K562 (cell line): ENCODE measurements around the gene FASTK. TPM values are rescaled to one million over a fixed set of nuclear protein-coding genes. Genes with fewer than 3 reads are reported as not detected.

ENCODE experiments used
- CBX8 ChIP-seq: fragments of 200-600 bp; sonication (generic); IDR thresholded peaks from 2 replicates; pipeline ENCODE4 v1.6.1; 2012; ENCODE audit warnings: borderline replicate concordance, mixed run types, low read depth, mild to moderate bottlenecking, moderate library complexity, mixed read lengths, low read length, control low read depth, inconsistent platforms; ENCODE audit not compliant: poor library complexity, severe bottlenecking; ENCODE audit errors: extremely low read depth
- EWSR1 ChIP-seq: fragments of 450-650 bp; IDR thresholded peaks from 2 replicates; pipeline ENCODE4 v1.6.1; 2018; ENCODE audit warnings: borderline replicate concordance, mild to moderate bottlenecking, low read depth, moderate library complexity; ENCODE audit not compliant: partially characterized antibody
- GABPB2 ChIP-seq: fragments of 250-450 bp; sonication (Bioruptor Pico); conservative IDR thresholded peaks from 2 replicates; pipeline ENCODE4 v1.5.1; 2021; ENCODE audit warnings: mild to moderate bottlenecking
- HIVEP1 ChIP-seq: fragments of 250-450 bp; sonication (Bioruptor Pico); IDR thresholded peaks from 2 replicates; pipeline ENCODE4 v1.4.0; 2020; ENCODE audit warnings: mild to moderate bottlenecking
- MCM5 ChIP-seq: fragments of 450-650 bp; IDR thresholded peaks from 2 replicates; pipeline ENCODE4 v1.6.1; 2016; ENCODE audit warnings: low read depth
- NFIX ChIP-seq: fragments of 250-450 bp; sonication (Bioruptor Pico); IDR thresholded peaks from 2 replicates; pipeline ENCODE4 v1.4.0; 2020; ENCODE audit warnings: low read depth, mild to moderate bottlenecking, moderate library complexity
- NR2C1 ChIP-seq, 2 experiments: fragments of 450-650 bp; IDR thresholded peaks; 2 replicates each; pipeline ENCODE4 v1.6.1; 2017; ENCODE audit warnings: mild to moderate bottlenecking in 2 of 2, antibody characterized with exemption in 1 of 2, inconsistent platforms in 1 of 2, missing compliant biosample characterization in 1 of 2, missing genetic modification characterization in 1 of 2
- RBM34 ChIP-seq: fragments of 200-400 bp; formaldehyde crosslinking; IDR thresholded peaks from 2 replicates; pipeline ENCODE4 v1.6.1; 2018; ENCODE audit warnings: low read length, borderline replicate concordance; ENCODE audit not compliant: insufficient read depth
- SOX6 ChIP-seq: fragments of 450-650 bp; IDR thresholded peaks from 2 replicates; pipeline ENCODE4 v1.6.1; 2014; ENCODE audit warnings: mild to moderate bottlenecking
- TCF7L2 ChIP-seq: fragments of 150-350 bp; IDR thresholded peaks from 2 replicates; pipeline ENCODE4 v1.6.1; 2016; ENCODE audit warnings: low read depth, mild to moderate bottlenecking, low read length, moderate library complexity
- TCFL5 ChIP-seq: fragments of 250-450 bp; sonication (Bioruptor Pico); conservative IDR thresholded peaks from 2 replicates; pipeline ENCODE4 v1.6.1; 2021; ENCODE audit warnings: mild to moderate bottlenecking, moderate library complexity, matching md5 sums
- ZKSCAN1 ChIP-seq: fragments of 150-350 bp; IDR thresholded peaks from 2 replicates; pipeline ENCODE4 v1.6.1; 2016; ENCODE audit warnings: low read depth, low read length
- ZNF146 ChIP-seq: IDR thresholded peaks from one replicate; pipeline ENCODE4 v1.6.1; 2018; ENCODE audit warnings: missing compliant biosample characterization; ENCODE audit not compliant: unreplicated experiment
- polyA plus RNA-seq, 8 experiments: library from polyadenylated mRNA; depleted of rRNA in 4 of 8; stranded (reverse) in 5 of 8; unstranded in 3 of 8; fragments of >200 nt; fragmentation: Nextera tagmentation in 2 of 8; fragmentation: Illumina TruSeq in 1 of 8; extraction: Ambion mirVana in 2 of 8; extraction: Trizol in 1 of 8; gene quantifications; 2 replicates each; pipeline versions ENCODE4 v1.2.1 to v1.2.3, GENCODE V29; 2011 to 2014; ENCODE audit warnings: inconsistent platforms in 1 of 8, missing spikeins in 1 of 8
- total RNA-seq, 7 experiments: library from RNA; depleted of rRNA in 6 of 7; stranded (reverse); fragments of >200 nt in 6 of 7; fragmentation: Illumina TruSeq in 2 of 7; extraction: Trizol in 2 of 7; gene quantifications; 2 replicates each; pipeline versions ENCODE4 v1.2.1 to v1.2.3, GENCODE V29; 2011 to 2021; ENCODE audit warnings: low replicate concordance in 1 of 7
- TF ChIP-seq, protein P1 (sequence below): fragments of 250-450 bp; sonication (Bioruptor Pico); IDR thresholded peaks from 2 replicates; pipeline ENCODE4 v1.8.0; 2022; ENCODE audit warnings: inconsistent platforms
- TF ChIP-seq, protein P2 (sequence below): sonication (generic); formaldehyde crosslinking; IDR thresholded peaks from 2 replicates; pipeline ENCODE4 v1.8.0; 2023; ENCODE audit warnings: missing genetic modification reagents, mild to moderate bottlenecking, borderline replicate concordance
- TF ChIP-seq, protein P3 (sequence below): fragments of 450-650 bp; formaldehyde crosslinking; IDR thresholded peaks from 2 replicates; pipeline ENCODE4 v1.4.0; 2020; ENCODE audit warnings: mild to moderate bottlenecking, moderate library complexity
- TF ChIP-seq, protein P4 (sequence below): fragments of 250-450 bp; sonication (Bioruptor Pico); IDR thresholded peaks from 2 replicates; pipeline ENCODE4 v1.8.0; 2021; ENCODE audit warnings: borderline replicate concordance, mild to moderate bottlenecking, moderate library complexity; ENCODE audit not compliant: poor library complexity, severe bottlenecking

The FASTK gene
- total and polyA plus RNA-seq, 9 of the 15 experiments (the other 6 are each of a cell fraction or from before 2014, with no cell fraction given), result 0.51 to 150 (median 48.2) TPM

DNA sequence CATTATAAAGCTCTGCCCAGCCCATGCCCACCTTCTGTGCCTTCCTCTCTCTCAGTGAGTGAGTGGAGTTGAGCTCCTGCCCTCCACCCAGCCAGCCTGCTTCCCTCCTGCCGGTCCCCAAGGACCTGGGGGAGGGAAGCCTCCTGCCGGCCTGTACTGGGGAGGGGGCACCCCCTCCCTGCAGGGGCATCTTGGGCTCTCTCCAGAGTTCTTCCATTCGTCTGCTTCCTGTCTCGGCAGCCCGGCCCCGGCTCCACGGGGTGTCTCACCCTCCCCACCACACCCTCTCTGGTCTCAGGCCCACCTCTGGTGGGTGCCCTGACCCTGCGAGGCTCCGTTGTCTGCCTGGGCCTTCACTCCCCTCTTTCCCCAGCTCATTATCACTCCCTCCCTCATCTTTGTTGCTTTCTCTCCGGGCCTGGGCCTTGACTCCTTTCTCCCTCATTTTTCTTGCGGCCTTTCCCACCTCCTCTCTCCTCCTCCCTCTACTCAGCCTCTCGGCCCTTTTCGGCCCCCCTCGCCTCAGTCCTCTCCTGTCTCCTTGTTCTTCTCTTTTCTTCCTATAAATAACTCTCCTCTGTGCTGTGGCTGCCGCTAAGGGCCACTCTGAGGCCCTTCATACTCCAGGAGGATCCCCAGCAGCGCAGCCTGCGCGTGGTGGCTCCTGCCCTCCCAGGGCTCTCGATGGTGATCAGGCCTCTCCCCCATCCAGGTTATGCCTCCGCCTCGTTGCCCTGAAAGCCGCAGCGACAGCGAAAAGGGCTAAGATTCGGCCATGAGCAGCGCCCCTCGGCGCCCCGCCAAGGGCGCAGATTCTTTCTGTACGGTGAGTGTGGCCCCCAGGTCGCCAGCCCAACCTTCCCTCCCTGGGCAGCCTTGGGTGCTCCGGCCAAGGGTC, 19.1 kb downstream of the FASTK start (continued):
- no peak for TF ChIP-seq CBX8
- TF ChIP-seq TCF7L2, result no peak
- TF ChIP-seq, protein P1, sequence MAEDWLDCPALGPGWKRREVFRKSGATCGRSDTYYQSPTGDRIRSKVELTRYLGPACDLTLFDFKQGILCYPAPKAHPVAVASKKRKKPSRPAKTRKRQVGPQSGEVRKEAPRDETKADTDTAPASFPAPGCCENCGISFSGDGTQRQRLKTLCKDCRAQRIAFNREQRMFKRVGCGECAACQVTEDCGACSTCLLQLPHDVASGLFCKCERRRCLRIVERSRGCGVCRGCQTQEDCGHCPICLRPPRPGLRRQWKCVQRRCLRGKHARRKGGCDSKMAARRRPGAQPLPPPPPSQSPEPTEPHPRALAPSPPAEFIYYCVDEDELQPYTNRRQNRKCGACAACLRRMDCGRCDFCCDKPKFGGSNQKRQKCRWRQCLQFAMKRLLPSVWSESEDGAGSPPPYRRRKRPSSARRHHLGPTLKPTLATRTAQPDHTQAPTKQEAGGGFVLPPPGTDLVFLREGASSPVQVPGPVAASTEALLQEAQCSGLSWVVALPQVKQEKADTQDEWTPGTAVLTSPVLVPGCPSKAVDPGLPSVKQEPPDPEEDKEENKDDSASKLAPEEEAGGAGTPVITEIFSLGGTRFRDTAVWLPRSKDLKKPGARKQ (CRISPR knock-in tag), result no peak
- no peak for TF ChIP-seq MCM5
- TF ChIP-seq GABPB2 (CRISPR knock-in tag), result no peak
- TF ChIP-seq ZKSCAN1, result no peak
- TF ChIP-seq, protein P2, sequence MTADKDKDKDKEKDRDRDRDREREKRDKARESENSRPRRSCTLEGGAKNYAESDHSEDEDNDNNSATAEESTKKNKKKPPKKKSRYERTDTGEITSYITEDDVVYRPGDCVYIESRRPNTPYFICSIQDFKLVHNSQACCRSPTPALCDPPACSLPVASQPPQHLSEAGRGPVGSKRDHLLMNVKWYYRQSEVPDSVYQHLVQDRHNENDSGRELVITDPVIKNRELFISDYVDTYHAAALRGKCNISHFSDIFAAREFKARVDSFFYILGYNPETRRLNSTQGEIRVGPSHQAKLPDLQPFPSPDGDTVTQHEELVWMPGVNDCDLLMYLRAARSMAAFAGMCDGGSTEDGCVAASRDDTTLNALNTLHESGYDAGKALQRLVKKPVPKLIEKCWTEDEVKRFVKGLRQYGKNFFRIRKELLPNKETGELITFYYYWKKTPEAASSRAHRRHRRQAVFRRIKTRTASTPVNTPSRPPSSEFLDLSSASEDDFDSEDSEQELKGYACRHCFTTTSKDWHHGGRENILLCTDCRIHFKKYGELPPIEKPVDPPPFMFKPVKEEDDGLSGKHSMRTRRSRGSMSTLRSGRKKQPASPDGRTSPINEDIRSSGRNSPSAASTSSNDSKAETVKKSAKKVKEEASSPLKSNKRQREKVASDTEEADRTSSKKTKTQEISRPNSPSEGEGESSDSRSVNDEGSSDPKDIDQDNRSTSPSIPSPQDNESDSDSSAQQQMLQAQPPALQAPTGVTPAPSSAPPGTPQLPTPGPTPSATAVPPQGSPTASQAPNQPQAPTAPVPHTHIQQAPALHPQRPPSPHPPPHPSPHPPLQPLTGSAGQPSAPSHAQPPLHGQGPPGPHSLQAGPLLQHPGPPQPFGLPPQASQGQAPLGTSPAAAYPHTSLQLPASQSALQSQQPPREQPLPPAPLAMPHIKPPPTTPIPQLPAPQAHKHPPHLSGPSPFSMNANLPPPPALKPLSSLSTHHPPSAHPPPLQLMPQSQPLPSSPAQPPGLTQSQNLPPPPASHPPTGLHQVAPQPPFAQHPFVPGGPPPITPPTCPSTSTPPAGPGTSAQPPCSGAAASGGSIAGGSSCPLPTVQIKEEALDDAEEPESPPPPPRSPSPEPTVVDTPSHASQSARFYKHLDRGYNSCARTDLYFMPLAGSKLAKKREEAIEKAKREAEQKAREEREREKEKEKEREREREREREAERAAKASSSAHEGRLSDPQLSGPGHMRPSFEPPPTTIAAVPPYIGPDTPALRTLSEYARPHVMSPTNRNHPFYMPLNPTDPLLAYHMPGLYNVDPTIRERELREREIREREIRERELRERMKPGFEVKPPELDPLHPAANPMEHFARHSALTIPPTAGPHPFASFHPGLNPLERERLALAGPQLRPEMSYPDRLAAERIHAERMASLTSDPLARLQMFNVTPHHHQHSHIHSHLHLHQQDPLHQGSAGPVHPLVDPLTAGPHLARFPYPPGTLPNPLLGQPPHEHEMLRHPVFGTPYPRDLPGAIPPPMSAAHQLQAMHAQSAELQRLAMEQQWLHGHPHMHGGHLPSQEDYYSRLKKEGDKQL, result 0 out of 2 replicates have a peak, but pooled peaks have one; percentile 73
- TF ChIP-seq, protein P3, sequence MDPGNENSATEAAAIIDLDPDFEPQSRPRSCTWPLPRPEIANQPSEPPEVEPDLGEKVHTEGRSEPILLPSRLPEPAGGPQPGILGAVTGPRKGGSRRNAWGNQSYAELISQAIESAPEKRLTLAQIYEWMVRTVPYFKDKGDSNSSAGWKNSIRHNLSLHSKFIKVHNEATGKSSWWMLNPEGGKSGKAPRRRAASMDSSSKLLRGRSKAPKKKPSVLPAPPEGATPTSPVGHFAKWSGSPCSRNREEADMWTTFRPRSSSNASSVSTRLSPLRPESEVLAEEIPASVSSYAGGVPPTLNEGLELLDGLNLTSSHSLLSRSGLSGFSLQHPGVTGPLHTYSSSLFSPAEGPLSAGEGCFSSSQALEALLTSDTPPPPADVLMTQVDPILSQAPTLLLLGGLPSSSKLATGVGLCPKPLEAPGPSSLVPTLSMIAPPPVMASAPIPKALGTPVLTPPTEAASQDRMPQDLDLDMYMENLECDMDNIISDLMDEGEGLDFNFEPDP (CRISPR knock-in tag), result no peak
- TF ChIP-seq, protein P4, sequence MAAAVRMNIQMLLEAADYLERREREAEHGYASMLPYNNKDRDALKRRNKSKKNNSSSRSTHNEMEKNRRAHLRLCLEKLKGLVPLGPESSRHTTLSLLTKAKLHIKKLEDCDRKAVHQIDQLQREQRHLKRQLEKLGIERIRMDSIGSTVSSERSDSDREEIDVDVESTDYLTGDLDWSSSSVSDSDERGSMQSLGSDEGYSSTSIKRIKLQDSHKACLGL (CRISPR knock-in tag), result no peak
- TF ChIP-seq EWSR1, result no peak
- no peak for TF ChIP-seq HIVEP1 (CRISPR knock-in tag)
- TF ChIP-seq TCFL5, result no peak
- no peak for TF ChIP-seq RBM34
- no peak for TF ChIP-seq SOX6
- TF ChIP-seq ZNF146 (CRISPR knock-in tag), result no peak
- no peak for TF ChIP-seq NR2C1 (IDR thresholded peaks at IDR 0.05)
- no peak for TF ChIP-seq NR2C1 (tag; IDR thresholded peaks at IDR 0.05)
- no peak for TF ChIP-seq NFIX
